NT2/D1 (cell line): ENCODE results near the gene TCERG1L.

Experiments used
- DNase-seq: peaks from one replicate; pipeline ENCODE4 v3.0.0-alpha.2; 2011; ENCODE audit warnings: low read depth, low spot score
- H3K27me3 ChIP-seq: 2 replicates; pipeline ENCODE4 v1.6.0; 2011; ENCODE audit warnings: mild to moderate bottlenecking; ENCODE audit not compliant: insufficient read length, insufficient read depth
- H3K36me3 ChIP-seq: 2 replicates; pipeline ENCODE4 v1.6.1; 2011; ENCODE audit warnings: mild to moderate bottlenecking, low read length, mixed read lengths; ENCODE audit not compliant: insufficient read depth, insufficient read length
- H3K4me1 ChIP-seq: 2 replicates; pipeline ENCODE4 v1.5.1; 2011; ENCODE audit not compliant: insufficient read depth, insufficient read length
- H3K4me3 ChIP-seq: 2 replicates; pipeline ENCODE4 v1.5.1; 2011; ENCODE audit warnings: low read depth; ENCODE audit not compliant: insufficient read length
- H3K9ac ChIP-seq: 2 replicates; pipeline ENCODE4 v1.6.0; 2011; ENCODE audit warnings: low read depth; ENCODE audit not compliant: insufficient read length
- H3K9me3 ChIP-seq: 2 replicates; pipeline ENCODE4 v1.5.1; 2011; ENCODE audit warnings: mild to moderate bottlenecking, low read length; ENCODE audit not compliant: insufficient read depth
- SUZ12 ChIP-seq: IDR thresholded peaks from 2 replicates; pipeline ENCODE4 v1.6.1; 2011; ENCODE audit not compliant: insufficient read length, insufficient read depth; ENCODE audit errors: extremely low read depth
- YY1 ChIP-seq: IDR thresholded peaks from 2 replicates; pipeline ENCODE4 v1.6.1; 2011; ENCODE audit not compliant: insufficient read length, insufficient read depth
- ZNF274 ChIP-seq: IDR thresholded peaks from 2 replicates; pipeline ENCODE4 v1.6.1; 2011; ENCODE audit warnings: mild to moderate bottlenecking, low read depth, low read length

The TCERG1L gene

GRCh38 chr10:131245475-131246059 lies 66.0 kb downstream of the TCERG1L start:
- DNase-seq = no peak
- Histone ChIP-seq H3K9me3 (no peaks in the 10 kb centered on the region), H3K4me1 (peaks cover 2% of the 10 kb centered on the region), H3K4me3 (no peak overlapping the region), H3K9ac (no peak overlapping the region), H3K27me3 (no peaks in the 10 kb centered on the region), H3K36me3 (no peaks in the 10 kb centered on the region)
- no peak for TF ChIP-seq SUZ12
- no peak for TF ChIP-seq ZNF274
- TF ChIP-seq YY1 = no peak

GRCh38 chr10:131244836-131245235 lies 66.7 kb downstream of the TCERG1L start:
- H3K36me3 ChIP-seq = no peaks in the 10 kb centered on the region
- H3K4me3 ChIP-seq = no peak overlapping the region
- H3K9me3 ChIP-seq = no peaks in the 10 kb centered on the region
- no peak overlapping the region for H3K9ac ChIP-seq
- DNase-seq = no peak
- H3K27me3 ChIP-seq = no peaks in the 10 kb centered on the region
- TF ChIP-seq SUZ12 (no peak), ZNF274 (no peak), YY1 (no peak)
- no peaks in the 10 kb centered on the region for H3K4me1 ChIP-seq

GRCh38 chr10:131243076-131243475 lies 68.4 kb downstream of the TCERG1L start:
- Histone ChIP-seq H3K27me3 (no peaks in the 10 kb centered on the region), H3K36me3 (no peaks in the 10 kb centered on the region), H3K9me3 (no peaks in the 10 kb centered on the region), H3K4me1 (no peaks in the 10 kb centered on the region), H3K9ac (no peak overlapping the region), H3K4me3 (no peak overlapping the region)
- no peak for TF ChIP-seq ZNF274
- TF ChIP-seq YY1 = no peak
- TF ChIP-seq SUZ12 = no peak
- no peak for DNase-seq

- no peaks in the 10 kb centered on the region for H3K27me3 ChIP-seq
- TF ChIP-seq YY1 = no peak
- no peak for TF ChIP-seq ZNF274
- no peak for TF ChIP-seq SUZ12
- H3K36me3 ChIP-seq = no peaks in the 10 kb centered on the region
- no peaks in the 10 kb centered on the region for H3K9me3 ChIP-seq
- DNase-seq = no peak
- no peak overlapping the region for H3K4me3 ChIP-seq
- H3K4me1 ChIP-seq = no peaks in the 10 kb centered on the region
- H3K9ac ChIP-seq = no peak overlapping the region
These were observed 69.5 kb downstream of the TCERG1L start for GRCh38 chr10:131242007-131242406.

GRCh38 chr10:131240691-131241090 lies 70.8 kb downstream of the TCERG1L start:
- H3K27me3 ChIP-seq = no peaks in the 10 kb centered on the region
- no peaks in the 10 kb centered on the region for H3K4me1 ChIP-seq
- no peak overlapping the region for H3K4me3 ChIP-seq
- TF ChIP-seq SUZ12 (no peak), ZNF274 (no peak), YY1 (no peak)
- no peak overlapping the region for H3K9ac ChIP-seq
- no peak for DNase-seq
- no peaks in the 10 kb centered on the region for H3K9me3 ChIP-seq
- H3K36me3 ChIP-seq = no peaks in the 10 kb centered on the region

- Histone ChIP-seq H3K4me1 (no peaks in the 10 kb centered on the region), H3K36me3 (no peaks in the 10 kb centered on the region), H3K4me3 (no peak overlapping the region), H3K9ac (no peak overlapping the region), H3K27me3 (no peaks in the 10 kb centered on the region), H3K9me3 (no peaks in the 10 kb centered on the region)
- no peak for TF ChIP-seq SUZ12
- TF ChIP-seq ZNF274 = no peak
- no peak for TF ChIP-seq YY1
- DNase-seq = no peak
These were observed 71.6 kb downstream of the TCERG1L start for GRCh38 chr10:131239926-131240325.

GRCh38 chr10:131239450-131239849 lies 72.1 kb downstream of the TCERG1L start:
- H3K4me1 ChIP-seq = no peaks in the 10 kb centered on the region
- no peaks in the 10 kb centered on the region for H3K27me3 ChIP-seq
- no peaks in the 10 kb centered on the region for H3K36me3 ChIP-seq
- no peaks in the 10 kb centered on the region for H3K9me3 ChIP-seq
- no peak for TF ChIP-seq ZNF274
- TF ChIP-seq SUZ12 = no peak
- no peak for TF ChIP-seq YY1
- H3K4me3 ChIP-seq = no peak overlapping the region
- no peak for DNase-seq
- no peak overlapping the region for H3K9ac ChIP-seq

- no peak overlapping the region for H3K9ac ChIP-seq
- no peaks in the 10 kb centered on the region for H3K36me3 ChIP-seq
- DNase-seq = no peak
- no peaks in the 10 kb centered on the region for H3K4me1 ChIP-seq
- H3K27me3 ChIP-seq = no peaks in the 10 kb centered on the region
- TF ChIP-seq SUZ12 = no peak
- no peak for TF ChIP-seq ZNF274
- no peak for TF ChIP-seq YY1
- H3K9me3 ChIP-seq = peaks cover 5% of the 10 kb centered on the region; the same call in 1 of the 2 replicates
- H3K4me3 ChIP-seq = no peak overlapping the region
These were observed 72.7 kb downstream of the TCERG1L start for GRCh38 chr10:131238669-131239280.
